Endothelial cell of umbilical vein (primary cell): ENCODE results near the gene ATP1B3. TPM values are rescaled to one million over a fixed set of nuclear protein-coding genes. Genes with fewer than 3 reads are reported as not detected.

ENCODE experiments used
- BruUV-seq: library from RNA; stranded (reverse); fragments of 400-500 nt; replicated peaks from 2 replicates; lab custom pipeline; 2021; lab: Mats Ljungman, UMichigan
- CTCF ChIA-PET: fragments of 300-600, 350-600 bp; sonication (Branson Sonifier 250); formaldehyde crosslinking; loops from one replicate; lab custom pipeline; 2021; ENCODE audit warnings: antibody characterized with exemption, inconsistent platforms; lab: Charles Lee
- POLR2A ChIA-PET: fragments of 300-600, 350-600 bp; sonication (Branson Sonifier 250); formaldehyde crosslinking; loops from one replicate; lab custom pipeline; 2021; ENCODE audit warnings: antibody characterized with exemption, inconsistent platforms; lab: Charles Lee
- DNase-seq: peaks from one replicate; pipeline ENCODE4 v3.0.0-alpha.2; 2011; ENCODE audit warnings: low read depth, low spot score
- FAIRE-seq: peaks from 2 replicates; lab custom pipeline; 2011; peaks lifted over from hg19 to GRCh38; lab: Jason Lieb, UNC
- H2AFZ ChIP-seq: 2 replicates; pipeline ENCODE4 v1.6.0; 2012; ENCODE audit warnings: low read depth, low read length, control low read depth, inconsistent platforms
- H3K27ac ChIP-seq: 2 replicates; pipeline ENCODE4 v1.5.1; 2011; ENCODE audit warnings: low read depth, mild to moderate bottlenecking, control low read depth, low read length, moderate library complexity; ENCODE audit not compliant: insufficient read depth
- H3K27me3 ChIP-seq, 2 experiments: 2 replicates each; pipeline versions ENCODE4 v1.6.0 to v1.6.1; 2011; ENCODE audit warnings: low read length in 2 of 2, mixed read lengths in 1 of 2; ENCODE audit not compliant: control insufficient read depth in 2 of 2, insufficient read depth in 2 of 2
- H3K36me3 ChIP-seq, 2 experiments: 2 replicates in 1 of 2; 3 replicates in 1 of 2; pipeline ENCODE4 v1.5.1; 2011; ENCODE audit warnings: low read length in 2 of 2, mild to moderate bottlenecking in 1 of 2, moderate library complexity in 1 of 2; ENCODE audit not compliant: control insufficient read depth in 2 of 2, insufficient read depth in 2 of 2; ENCODE audit errors: extremely low read depth in 1 of 2
- H3K4me1 ChIP-seq: 3 replicates; pipeline ENCODE4 v1.5.1; 2011; ENCODE audit warnings: mild to moderate bottlenecking, low read length; ENCODE audit not compliant: control insufficient read depth, insufficient read depth; ENCODE audit errors: extremely low read depth
- H3K4me2 ChIP-seq: 2 replicates; pipeline ENCODE4 v1.6.1; 2011; ENCODE audit warnings: low read length, control low read depth, mixed read lengths; ENCODE audit not compliant: insufficient read depth
- H3K4me3 ChIP-seq, 3 experiments: fragments of 200-600 bp in 1 of 3; sonication (generic), shearing (Covaris generic) in 1 of 3; replicated peaks in 1 of 3; 2 replicates each; pipeline ENCODE4 v1.5.1; 2011 to 2016; ENCODE audit warnings: control low read depth in 3 of 3, low read length in 3 of 3, mild to moderate bottlenecking in 2 of 3, inconsistent platforms in 1 of 3, low read depth in 1 of 3, moderate library complexity in 1 of 3; ENCODE audit not compliant: insufficient read depth in 1 of 3
- H3K79me2 ChIP-seq: 2 replicates; pipeline ENCODE4 v1.6.0; 2012; ENCODE audit warnings: low read length, inconsistent platforms; ENCODE audit not compliant: control insufficient read depth, insufficient read depth
- H3K9ac ChIP-seq: replicated peaks from 2 replicates; pipeline ENCODE3; 2011; ENCODE audit warnings: low read length, control low read depth; ENCODE audit not compliant: insufficient read depth; ENCODE audit errors: extremely low read depth
- H3K9me1 ChIP-seq: replicated peaks from 3 replicates; pipeline ENCODE4 v1.6.0; 2011; ENCODE audit warnings: mild to moderate bottlenecking, low read length; ENCODE audit not compliant: control insufficient read depth, insufficient read depth; ENCODE audit errors: extremely low read depth
- H3K9me3 ChIP-seq: replicated peaks from 2 replicates; pipeline ENCODE4 v1.5.1; 2012; ENCODE audit warnings: low read length, inconsistent platforms; ENCODE audit not compliant: control insufficient read depth, insufficient read depth
- H4K20me1 ChIP-seq: replicated peaks from 2 replicates; pipeline ENCODE3; 2011; ENCODE audit warnings: mild to moderate bottlenecking, low read length; ENCODE audit not compliant: control insufficient read depth, insufficient read depth; ENCODE audit errors: extremely low read depth
- EZH2 ChIP-seq: IDR thresholded peaks from 2 replicates; pipeline ENCODE4 v1.6.1; 2012; ENCODE audit warnings: borderline replicate concordance, low read depth, mild to moderate bottlenecking, moderate library complexity, low read length, inconsistent platforms; ENCODE audit not compliant: severe bottlenecking
- FOS ChIP-seq: IDR thresholded peaks from 2 replicates; pipeline ENCODE4 v1.6.1; 2011; ENCODE audit warnings: mild to moderate bottlenecking, low read length, moderate library complexity, borderline replicate concordance; ENCODE audit not compliant: insufficient read depth
- GATA2 ChIP-seq: IDR thresholded peaks from 2 replicates; pipeline ENCODE4 v1.7.0; 2011; ENCODE audit warnings: low read depth, mild to moderate bottlenecking, moderate library complexity, mixed read lengths, low read length; ENCODE audit not compliant: insufficient read length, insufficient read depth
- JUN ChIP-seq: IDR thresholded peaks from 2 replicates; pipeline ENCODE4 v1.6.1; 2011; ENCODE audit warnings: borderline replicate concordance, low read depth; ENCODE audit not compliant: insufficient read length, insufficient read depth
- MYC ChIP-seq: IDR thresholded peaks from one replicate; pipeline ENCODE4 v1.6.1; 2011; ENCODE audit warnings: mild to moderate bottlenecking, low read depth, low read length
- POLR2A ChIP-seq: IDR thresholded peaks from 2 replicates; pipeline ENCODE4 v1.6.1; 2012; ENCODE audit warnings: low read depth, mild to moderate bottlenecking, control low read depth, low read length
- POLR2AphosphoS5 ChIP-seq: IDR thresholded peaks from 2 replicates; pipeline ENCODE4 v1.6.1; 2012; ENCODE audit warnings: low read depth, mild to moderate bottlenecking, control low read depth, low read length, moderate library complexity; ENCODE audit not compliant: insufficient read depth
- dilution Hi-C: fragments of 300-500 bp; cut with MboI; formaldehyde crosslinking; loops from one replicate; pipeline ENCODE4 v1.15.0; 2019; ENCODE audit warnings: low sequenced_read_pairs; ENCODE audit not compliant: extremely low pct_ligation_motif_present
- intact Hi-C: fragments of 100-400 bp; cut with micrococcal nuclease; formaldehyde crosslinking; loops from one replicate; pipeline ENCODE4 v1.10.0; 2022
- polyA plus RNA-seq, 4 experiments: library from polyadenylated mRNA; depleted of rRNA in 3 of 4; stranded (reverse) in 3 of 4; unstranded in 1 of 4; fragments of >200 nt; gene quantifications; 2 replicates each; pipeline versions ENCODE4 v1.2.1 to v1.2.3, GENCODE V29; 2011 to 2012; ENCODE audit warnings: missing spikeins in 1 of 4
- total RNA-seq: library from RNA; stranded (reverse); gene quantifications from 2 replicates; pipeline ENCODE4 v1.2.3, GENCODE V29; 2021
- TF ChIP-seq, protein P1 (sequence below): IDR thresholded peaks from 2 replicates; pipeline ENCODE4 v1.6.1; 2011; ENCODE audit not compliant: insufficient read depth, insufficient read length
- TF ChIP-seq, protein P2 (sequence below), 2 donors: IDR thresholded peaks; 1 replicate in 1 of 2; 2 replicates in 1 of 2; pipeline ENCODE4 v1.5.1; 2011; ENCODE audit warnings: low read length in 2 of 2, mild to moderate bottlenecking in 2 of 2, moderate library complexity in 2 of 2, control low read depth in 1 of 2, inconsistent platforms in 1 of 2, low read depth in 1 of 2; ENCODE audit not compliant: insufficient read depth in 1 of 2; ENCODE audit errors: extremely low read depth in 1 of 2

Gene ATP1B3
- total and polyA plus RNA-seq, 2 donors (not counting 3 experiments of a cell fraction or from before 2014, with no cell fraction given) = 227 to 279 TPM

DNA sequence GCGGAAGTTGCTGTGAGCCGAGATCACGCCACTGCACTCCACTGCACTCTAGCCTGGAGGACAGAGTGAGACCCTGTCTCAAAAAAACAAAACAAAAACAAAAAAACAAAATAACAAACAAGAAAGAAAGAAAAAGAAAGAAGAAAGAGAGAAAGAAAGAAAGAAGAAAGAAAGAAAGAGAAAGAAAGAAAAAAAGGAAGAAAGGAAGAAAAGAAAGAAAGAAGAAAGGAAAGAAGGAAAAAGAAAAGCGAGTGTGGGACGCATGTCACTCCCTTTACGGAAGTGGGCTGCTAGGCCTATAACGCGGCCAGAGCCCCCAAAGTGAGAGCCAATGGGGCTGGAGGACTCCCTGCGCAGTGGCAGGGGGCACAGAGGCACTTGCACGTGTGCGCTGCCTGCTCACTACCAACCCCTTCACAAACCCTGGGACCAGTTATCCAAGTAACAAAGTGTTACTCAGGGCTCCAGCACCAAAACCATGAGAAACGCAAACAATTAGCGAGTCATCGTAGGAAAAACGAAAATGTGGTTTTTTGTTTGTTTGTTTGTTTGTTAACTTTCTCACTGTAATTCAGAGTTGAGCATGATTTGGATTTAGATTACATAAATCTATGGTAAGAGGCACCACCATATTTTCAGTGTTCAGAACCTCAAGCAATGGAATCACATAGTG, 40.8 kb upstream of the ATP1B3 start:
- H3K27ac ChIP-seq = no peak overlapping the region
- H4K20me1 ChIP-seq = no peaks in the 10 kb centered on the region
- DNase-seq = no peak
- no peaks in the 10 kb centered on the region for H3K9me3 ChIP-seq
- TF ChIP-seq MYC = no peak
- no peak for TF ChIP-seq POLR2A
- TF ChIP-seq JUN = no peak
- no peak for TF ChIP-seq POLR2AphosphoS5
- CTCF ChIA-PET = no interaction called here
- dilution Hi-C loops (no loop called here), intact Hi-C loops (no loop called here)
- no peak overlapping the region for H3K4me3 ChIP-seq
- no peaks in the 10 kb centered on the region for H3K9me1 ChIP-seq
- H3K27me3 ChIP-seq = peaks cover 4 to 9% of the 10 kb centered on the region in 2 experiments
- H3K9ac ChIP-seq = no peak overlapping the region
- H2AFZ ChIP-seq = no peak overlapping the region
- no TSS peak for BruUV-seq
- no peaks in the 10 kb centered on the region for H3K36me3 ChIP-seq
- POLR2A ChIA-PET = no interaction called here
- H3K4me1 ChIP-seq = peaks cover 4% of the 10 kb centered on the region
- no peak overlapping the region for H3K4me2 ChIP-seq
- peak; percentile 49 for FAIRE-seq
- no peaks in the 10 kb centered on the region for H3K79me2 ChIP-seq

DNA sequence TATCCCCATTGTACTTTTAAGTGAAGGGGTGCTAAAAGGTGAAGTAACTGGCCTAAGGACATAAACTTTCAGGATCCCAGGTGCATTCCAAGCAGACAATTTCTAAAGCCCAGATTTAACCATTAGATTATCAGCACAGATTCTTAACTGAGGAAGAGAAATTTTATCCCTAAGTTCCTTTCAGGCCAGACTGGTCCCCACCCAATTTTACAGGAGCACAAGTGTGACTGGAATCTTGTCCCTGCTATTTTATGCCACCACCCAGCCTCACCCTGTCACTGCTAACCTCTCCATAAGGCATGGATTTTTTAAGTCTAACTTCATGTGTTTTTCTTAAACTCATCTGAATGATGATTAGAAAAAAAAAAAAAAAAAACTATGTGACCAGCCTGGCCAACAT, 37.1 kb upstream of the ATP1B3 start:
- Histone ChIP-seq H3K27ac (no peak overlapping the region), H3K4me1 (peaks cover 18% of the 10 kb centered on the region), H2AFZ (no peak overlapping the region), H3K36me3 (no peaks in the 10 kb centered on the region), H3K9me1 (no peaks in the 10 kb centered on the region), H4K20me1 (no peaks in the 10 kb centered on the region), H3K79me2 (no peaks in the 10 kb centered on the region), H3K27me3 (no peaks in the 10 kb centered on the region), H3K9ac (no peak overlapping the region), H3K4me3 (no peak overlapping the region), H3K4me2 (no peak overlapping the region), H3K9me3 (no peaks in the 10 kb centered on the region)
- dilution Hi-C loops = no loop called here
- BruUV-seq = no TSS peak
- CTCF ChIA-PET = no interaction called here
- POLR2A ChIA-PET = no interaction called here
- TF ChIP-seq MYC = no peak
- TF ChIP-seq FOS = no peak
- no peak for TF ChIP-seq JUN
- TF ChIP-seq, protein P1, sequence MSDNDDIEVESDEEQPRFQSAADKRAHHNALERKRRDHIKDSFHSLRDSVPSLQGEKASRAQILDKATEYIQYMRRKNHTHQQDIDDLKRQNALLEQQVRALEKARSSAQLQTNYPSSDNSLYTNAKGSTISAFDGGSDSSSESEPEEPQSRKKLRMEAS = no peak
- no peak for TF ChIP-seq GATA2
- TF ChIP-seq POLR2AphosphoS5 = no peak
- TF ChIP-seq EZH2 = no peak
- TF ChIP-seq POLR2A = no peak
- TF ChIP-seq, protein P2, sequence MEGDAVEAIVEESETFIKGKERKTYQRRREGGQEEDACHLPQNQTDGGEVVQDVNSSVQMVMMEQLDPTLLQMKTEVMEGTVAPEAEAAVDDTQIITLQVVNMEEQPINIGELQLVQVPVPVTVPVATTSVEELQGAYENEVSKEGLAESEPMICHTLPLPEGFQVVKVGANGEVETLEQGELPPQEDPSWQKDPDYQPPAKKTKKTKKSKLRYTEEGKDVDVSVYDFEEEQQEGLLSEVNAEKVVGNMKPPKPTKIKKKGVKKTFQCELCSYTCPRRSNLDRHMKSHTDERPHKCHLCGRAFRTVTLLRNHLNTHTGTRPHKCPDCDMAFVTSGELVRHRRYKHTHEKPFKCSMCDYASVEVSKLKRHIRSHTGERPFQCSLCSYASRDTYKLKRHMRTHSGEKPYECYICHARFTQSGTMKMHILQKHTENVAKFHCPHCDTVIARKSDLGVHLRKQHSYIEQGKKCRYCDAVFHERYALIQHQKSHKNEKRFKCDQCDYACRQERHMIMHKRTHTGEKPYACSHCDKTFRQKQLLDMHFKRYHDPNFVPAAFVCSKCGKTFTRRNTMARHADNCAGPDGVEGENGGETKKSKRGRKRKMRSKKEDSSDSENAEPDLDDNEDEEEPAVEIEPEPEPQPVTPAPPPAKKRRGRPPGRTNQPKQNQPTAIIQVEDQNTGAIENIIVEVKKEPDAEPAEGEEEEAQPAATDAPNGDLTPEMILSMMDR (IDR thresholded peaks at IDR 0.05; ENCODE audit: extremely low read depth in 1 of 2, insufficient read depth in 1 of 2, low read depth in 1 of 2, low read length in 2 of 2) = no peak
- FAIRE-seq (no peak), DNase-seq (no peak)
- intact Hi-C loops = no loop called here
